SKM-1 treated with dmso at 0.1 percent for 144 hours (cell line): ENCODE data around the gene CD44.
A peak's percentile ranks its signal among the peaks of the same experiment; 100 is the strongest.
"Not testable (repeated sequence)": the region's sequence is repeated elsewhere in the genome, so short reads cannot be mapped to it uniquely, and the experiment has no call there.

Experiments
- DNase-seq: peaks from one replicate; lab custom pipeline; 2025; ENCODE audit not compliant: unreplicated experiment; lab: John Stamatoyannopoulos, UW

Gene CD44

GRCh38 chr11:35207471-35208403 lies 68.8 kb downstream of the CD44 start:
- no peak for DNase-seq

GRCh38 chr11:35208795-35209194 lies 69.8 kb downstream of the CD44 start:
- DNase-seq, result no peak

GRCh38 chr11:35210876-35211546 lies 72.0 kb downstream of the CD44 start:
- DNase-seq, result no peak

GRCh38 chr11:35211952-35212351 lies 73.0 kb downstream of the CD44 start:
- peak; percentile 93 for DNase-seq

GRCh38 chr11:35214226-35214770 lies 75.3 kb downstream of the CD44 start:
- no peak for DNase-seq

- DNase-seq, result no peak
Observed at GRCh38 chr11:35214792-35215193, 75.8 kb downstream of the CD44 start.

GRCh38 chr11:35215945-35216344 lies 77.0 kb downstream of the CD44 start:
- no peak for DNase-seq

- DNase-seq, result no peak
Observed at GRCh38 chr11:35216962-35217678, 78.1 kb downstream of the CD44 start.

- no peak for DNase-seq
Observed at GRCh38 chr11:35218956-35219355, 80.0 kb downstream of the CD44 start.

GRCh38 chr11:35223371-35223796 lies 84.4 kb downstream of the CD44 start:
- no peak for DNase-seq

- no peak for DNase-seq
Observed at GRCh38 chr11:35223991-35224390, 85.0 kb downstream of the CD44 start.

- DNase-seq, result no peak
Observed at GRCh38 chr11:35225946-35226520, 87.1 kb downstream of the CD44 start.

GRCh38 chr11:35226756-35227155 lies 87.8 kb downstream of the CD44 start:
- DNase-seq, result not testable (repeated sequence)

GRCh38 chr11:35227576-35228327 lies 88.8 kb downstream of the CD44 start:
- DNase-seq, result peak; percentile 95

- no peak for DNase-seq
Observed at GRCh38 chr11:35228328-35228725, 89.4 kb downstream of the CD44 start.

GRCh38 chr11:35230388-35230787 lies 91.4 kb downstream of the CD44 start:
- no peak for DNase-seq

- no peak for DNase-seq
Observed at GRCh38 chr11:35231076-35231860, 92.3 kb downstream of the CD44 start.

GRCh38 chr11:35232891-35233330 lies 93.9 kb downstream of the CD44 start:
- DNase-seq, result no peak

- no peak for DNase-seq
Observed at GRCh38 chr11:35233518-35233917, 94.5 kb downstream of the CD44 start.
